SHP77 (cell line): ENCODE data around the gene CDKAL1.
"Not testable (repeated sequence)": the region's sequence is repeated elsewhere in the genome, so short reads cannot be mapped to it uniquely, and the experiment has no call there.

Experiments
- DNase-seq, 2 experiments: peaks; one replicate each; lab custom pipeline; 2025; lab: John Stamatoyannopoulos, UW

The CDKAL1 gene

DNA sequence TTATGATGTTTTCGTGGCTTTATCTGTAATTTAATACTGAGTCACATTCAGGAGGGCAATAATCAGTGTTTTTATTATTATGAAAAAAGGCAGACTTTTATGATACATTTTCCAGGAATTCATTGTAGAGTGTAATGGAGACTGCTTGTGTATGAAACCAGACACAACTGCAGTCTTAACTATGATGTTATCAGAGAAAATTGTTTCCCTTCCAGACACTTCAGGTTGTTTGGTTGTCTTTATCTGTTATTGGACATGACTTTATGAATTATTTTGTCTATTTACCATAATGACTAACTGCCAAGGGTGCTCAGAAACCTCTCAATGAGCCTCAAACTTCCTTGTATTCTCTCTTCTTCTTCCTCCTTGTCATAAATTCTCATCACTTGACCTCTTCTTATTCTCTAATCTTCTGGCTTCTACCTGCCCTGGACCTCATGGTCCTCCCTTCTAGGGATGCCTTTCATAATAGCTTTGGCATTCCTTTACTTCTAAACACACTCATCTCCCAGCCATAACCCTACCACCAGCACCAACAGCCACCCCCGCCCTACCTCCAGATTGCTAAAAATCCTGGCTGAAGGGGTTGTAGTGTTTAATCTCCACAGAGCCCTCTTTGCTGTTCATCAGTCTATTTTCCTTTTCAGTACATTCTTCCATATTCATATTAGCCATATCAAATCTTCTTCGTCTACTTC is 492.5 kb downstream of the CDKAL1 start:
- no peak for DNase-seq

DNA sequence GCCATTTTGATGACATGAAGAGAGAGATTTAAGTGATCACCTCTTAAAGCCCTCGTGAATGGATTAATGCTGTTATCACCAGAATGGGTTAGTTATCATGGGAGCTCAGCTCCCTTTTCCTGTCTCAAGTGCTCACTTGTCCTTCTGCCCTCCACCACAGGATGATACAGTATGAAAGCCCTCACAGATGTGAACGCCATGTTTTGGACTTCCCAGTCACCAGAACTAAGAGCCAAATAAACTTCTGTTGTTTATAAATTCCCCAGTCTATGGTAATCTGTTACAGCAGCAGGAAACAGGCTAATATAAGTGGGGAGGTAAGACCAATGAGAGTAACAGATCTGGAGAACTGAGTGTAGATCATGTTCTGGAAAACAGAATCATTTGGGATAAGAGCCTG is 493.2 kb downstream of the CDKAL1 start:
- no peak for DNase-seq

DNA sequence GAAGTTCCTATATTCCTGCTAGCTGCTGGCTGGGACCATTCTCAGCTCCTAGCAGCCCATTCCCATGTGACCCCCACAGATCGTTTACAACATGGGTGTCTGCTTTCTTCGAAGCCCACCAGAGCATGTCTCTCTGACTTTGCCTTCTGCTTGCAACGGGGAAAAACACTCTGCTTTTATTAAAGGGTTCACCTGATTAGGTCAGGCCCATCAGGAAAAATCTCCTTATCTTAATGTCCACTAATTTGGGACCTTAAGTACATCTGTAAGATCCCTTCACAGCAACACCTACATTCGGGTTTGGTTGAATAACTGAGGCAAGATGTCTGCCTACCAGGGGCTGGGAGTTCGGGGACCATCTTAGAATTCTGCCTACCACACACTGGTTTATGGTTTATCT is 496.9 kb downstream of the CDKAL1 start:
- no peak for DNase-seq

DNA sequence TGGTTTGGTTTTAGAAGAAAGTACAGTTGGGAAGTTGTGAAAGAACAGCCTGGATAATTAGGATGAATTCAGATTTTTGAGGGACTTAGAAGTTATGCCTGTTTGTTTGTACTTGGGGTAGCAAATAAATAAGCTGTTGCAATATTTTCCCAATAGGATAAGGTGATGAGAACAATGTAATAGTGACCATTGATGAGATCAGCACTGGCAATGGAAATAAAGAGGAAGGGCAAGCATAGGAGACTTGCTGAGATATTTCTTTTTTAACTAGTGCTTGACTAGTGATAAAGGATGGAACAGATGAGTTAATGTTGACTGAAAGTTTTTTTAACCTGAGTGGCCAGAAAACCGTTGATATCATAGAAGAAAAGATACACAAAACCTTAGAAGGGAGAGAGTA is 498.8 kb downstream of the CDKAL1 start:
- no peak for DNase-seq

DNA sequence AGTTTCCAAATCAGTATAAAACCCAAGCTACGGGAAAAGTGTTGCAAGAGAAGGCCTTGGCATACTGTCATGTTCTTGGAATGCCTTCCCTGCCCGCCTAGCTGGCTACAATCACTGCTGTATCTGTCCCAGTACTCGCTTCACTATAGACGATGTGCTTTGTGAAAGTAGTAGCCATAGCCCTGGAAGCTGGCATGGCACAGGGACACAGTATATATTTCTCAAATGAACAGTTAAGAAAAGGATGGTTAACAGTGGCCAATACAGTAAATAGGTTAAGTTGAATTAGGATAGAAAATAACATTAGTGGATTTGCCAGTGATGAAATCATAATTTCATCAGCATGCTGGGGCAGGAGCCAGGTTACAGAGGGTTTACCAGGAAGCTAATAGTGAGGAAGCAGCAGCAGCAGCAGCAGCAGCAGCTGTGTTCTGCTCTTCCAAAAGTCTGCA is 499.3 kb downstream of the CDKAL1 start:
- DNase-seq, result no peak

DNA sequence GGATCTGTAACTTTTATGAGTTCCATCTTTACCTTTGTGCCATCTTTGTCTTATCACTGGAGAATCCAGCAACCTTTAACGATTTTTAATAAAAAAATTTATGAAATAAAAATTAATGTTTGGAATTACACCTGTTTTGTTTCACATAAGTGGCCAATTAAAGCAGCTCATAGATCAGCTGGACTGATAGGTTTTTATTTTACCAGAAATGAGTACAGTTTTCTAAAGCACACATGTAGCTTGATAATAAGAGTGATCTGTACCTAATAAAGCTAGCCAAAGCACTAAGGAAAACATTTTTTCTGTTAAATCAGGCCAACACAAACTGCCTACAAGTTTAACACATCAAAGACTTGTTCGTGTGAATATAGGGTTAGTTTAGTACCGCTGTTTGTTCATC is 500.1 kb downstream of the CDKAL1 start:
- no peak for DNase-seq

DNA sequence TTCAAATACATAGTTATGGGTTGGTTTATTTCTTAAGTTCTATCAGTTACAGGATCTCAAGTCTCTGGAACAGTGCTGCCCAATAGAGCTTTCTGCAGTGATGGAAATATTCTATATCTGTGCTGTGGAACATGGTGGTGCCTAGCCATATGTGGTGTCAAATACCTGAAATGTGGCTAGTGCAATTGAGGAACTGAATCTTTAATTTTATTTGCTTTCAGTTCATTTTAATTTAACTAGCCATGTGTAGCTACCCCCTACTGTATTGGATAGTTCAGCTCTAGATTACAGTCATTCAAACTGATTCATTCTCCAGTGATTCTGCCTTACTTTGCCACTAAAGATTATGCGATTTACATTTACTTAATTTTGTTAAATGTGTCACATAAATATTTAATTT is 503.2 kb downstream of the CDKAL1 start:
- DNase-seq, result no peak

DNA sequence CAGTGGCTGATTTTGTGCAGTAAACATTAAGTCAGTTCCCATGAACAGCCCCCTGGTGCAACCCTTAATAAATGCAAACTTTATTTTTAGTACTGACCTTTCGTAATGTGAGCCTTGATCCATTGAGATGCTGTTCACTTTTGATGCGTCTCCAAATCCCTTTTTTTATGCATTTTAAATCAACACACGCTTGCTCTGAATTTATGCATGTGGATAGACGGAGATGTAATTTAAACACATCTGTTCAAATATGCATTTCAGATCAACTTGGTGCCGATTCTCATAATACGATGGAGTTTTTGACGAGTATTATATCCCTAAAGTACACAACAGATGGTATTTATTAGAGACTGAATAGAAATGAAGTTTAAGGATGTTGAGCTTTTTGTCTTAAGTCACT is 505.7 kb downstream of the CDKAL1 start:
- DNase-seq, result peak in 1 of 2 experiments; percentile 5

DNA sequence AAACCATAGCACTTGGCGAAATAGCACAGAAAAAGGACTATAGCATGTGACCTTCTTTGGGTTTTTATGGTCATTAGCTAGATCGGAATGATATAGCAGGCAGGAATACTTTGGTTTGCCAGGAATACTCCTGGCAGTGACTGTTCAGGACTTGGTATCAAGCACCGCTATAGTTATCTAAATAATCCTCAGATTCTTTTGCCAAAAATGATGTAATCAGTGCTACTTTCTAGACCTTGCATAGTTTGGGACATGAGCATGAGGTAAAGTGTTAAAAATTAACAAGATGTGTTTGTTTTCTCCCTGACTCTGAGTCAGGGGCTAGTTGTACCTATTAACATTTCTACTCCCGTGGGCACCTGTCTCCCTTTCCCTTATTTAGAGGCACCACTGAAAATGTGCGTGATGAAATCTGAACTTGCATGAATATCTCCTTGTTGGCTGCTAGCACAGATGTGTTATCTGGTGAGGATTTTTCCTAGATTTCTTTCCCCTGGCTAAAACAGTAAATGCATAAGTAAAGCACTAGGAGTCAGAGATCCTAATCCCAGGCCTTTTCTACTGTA is 511.0 kb downstream of the CDKAL1 start:
- no peak for DNase-seq

DNA sequence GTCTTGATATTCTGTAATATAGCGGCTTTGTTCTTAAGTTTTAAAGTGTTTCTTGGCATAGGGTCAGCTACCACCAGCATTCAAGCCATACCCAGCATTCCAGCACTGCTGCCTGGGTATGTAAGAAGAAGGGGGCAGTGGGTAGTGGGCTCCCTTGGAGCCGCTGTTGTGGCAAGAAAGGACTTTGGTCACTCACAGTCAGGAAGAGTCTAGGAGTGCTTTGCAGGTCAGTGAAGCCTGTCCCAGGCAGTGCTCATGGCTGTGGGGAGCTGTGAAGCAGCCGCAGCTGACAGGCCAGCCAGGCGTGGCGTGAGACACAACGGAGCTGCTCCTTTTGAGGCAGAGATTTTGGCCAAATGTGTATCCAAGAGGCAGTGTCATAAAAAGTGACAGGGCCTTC is 512.0 kb downstream of the CDKAL1 start:
- no peak for DNase-seq

DNA sequence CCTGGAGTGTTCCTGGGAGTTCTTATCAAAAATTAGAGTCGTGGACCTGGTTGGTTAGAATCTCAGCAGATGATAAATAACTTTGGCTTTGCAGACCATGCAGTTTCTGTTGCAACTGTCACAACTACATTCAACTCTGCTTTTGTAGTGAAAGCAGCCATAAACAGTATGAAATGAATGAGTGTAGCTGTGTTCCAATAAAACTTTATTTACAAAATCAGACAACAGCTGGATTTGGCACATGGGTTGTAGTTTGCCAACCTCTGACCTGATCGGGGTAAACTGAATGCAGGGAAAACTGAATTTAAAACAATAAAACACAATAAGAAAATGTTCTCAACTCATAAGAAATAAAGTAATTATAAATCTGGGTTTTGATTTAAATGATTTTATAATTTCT is 513.8 kb downstream of the CDKAL1 start:
- DNase-seq, result no peak

DNA sequence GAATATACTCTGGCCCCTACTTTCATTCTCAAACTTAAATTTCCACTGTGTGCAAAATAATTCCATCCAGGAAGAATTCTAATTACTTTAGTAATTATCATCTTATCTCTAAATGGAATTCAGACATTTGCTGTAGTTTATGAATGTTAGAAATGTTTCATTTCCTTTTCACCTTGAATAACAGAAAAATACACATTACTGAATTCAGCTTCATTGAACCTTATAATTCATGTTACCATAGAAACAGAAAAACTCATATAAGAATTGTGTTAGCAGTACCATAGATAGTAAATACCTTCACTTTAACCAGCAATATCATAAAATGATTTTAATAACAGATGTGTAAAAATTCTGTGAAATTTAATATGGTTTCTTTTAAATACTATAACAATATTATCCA is 514.9 kb downstream of the CDKAL1 start:
- no peak for DNase-seq

DNA sequence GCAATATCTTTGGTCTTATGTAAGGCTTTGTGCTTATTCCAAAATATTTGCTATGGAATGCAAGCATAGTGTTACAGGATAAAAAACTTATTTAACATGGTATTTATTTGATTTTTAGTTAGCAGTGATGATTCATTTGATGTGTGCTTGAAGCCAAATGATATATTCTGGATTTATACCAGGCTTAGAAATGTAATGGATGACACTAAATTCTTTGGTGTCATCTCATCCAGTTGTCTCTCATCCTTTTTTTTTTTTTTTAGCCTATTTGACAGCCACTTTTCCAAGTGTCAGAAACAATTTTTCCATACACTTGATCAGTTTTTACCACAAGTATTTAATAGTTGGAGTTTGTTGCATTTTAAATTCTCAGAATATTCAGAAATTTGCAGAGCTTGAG is 515.3 kb downstream of the CDKAL1 start:
- DNase-seq, result no peak

DNA sequence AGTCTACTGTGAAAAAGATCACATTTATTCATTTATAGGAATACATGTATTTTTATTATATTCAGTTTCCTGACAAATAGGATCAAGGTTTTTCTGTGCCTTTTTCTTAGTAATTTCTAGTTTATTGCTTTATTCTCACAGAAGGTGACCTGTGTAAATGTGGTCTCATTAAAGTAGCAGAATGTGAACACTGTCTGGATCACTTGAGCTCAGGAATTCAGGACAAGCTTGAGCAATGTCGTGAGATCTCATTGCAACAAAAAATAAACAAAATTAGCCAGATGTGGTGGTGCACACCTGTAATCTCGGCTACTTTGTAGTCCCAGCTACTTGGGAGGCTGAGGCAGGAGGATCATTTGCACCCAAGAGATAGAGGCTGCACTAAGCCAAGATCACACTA is 516.7 kb downstream of the CDKAL1 start:
- no peak for DNase-seq

DNA sequence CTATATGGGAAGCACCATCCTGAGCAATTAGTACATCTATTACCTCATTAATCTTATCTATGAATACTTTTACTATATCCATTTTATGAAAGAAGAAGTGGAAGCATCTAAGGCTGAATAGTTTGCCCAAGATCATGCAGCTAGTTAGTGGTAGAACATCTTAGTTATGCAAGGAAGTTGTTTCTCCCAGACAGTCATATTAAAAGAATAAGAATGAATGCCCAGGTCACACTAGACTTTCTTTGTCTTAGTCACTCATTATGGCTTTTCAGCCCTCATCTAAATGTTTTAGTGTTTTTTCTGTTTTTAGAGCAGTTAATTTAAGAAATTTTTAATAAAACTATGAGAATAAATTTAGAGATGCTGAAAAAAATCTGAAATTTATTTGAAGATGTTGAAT is 517.5 kb downstream of the CDKAL1 start:
- no peak for DNase-seq

DNA sequence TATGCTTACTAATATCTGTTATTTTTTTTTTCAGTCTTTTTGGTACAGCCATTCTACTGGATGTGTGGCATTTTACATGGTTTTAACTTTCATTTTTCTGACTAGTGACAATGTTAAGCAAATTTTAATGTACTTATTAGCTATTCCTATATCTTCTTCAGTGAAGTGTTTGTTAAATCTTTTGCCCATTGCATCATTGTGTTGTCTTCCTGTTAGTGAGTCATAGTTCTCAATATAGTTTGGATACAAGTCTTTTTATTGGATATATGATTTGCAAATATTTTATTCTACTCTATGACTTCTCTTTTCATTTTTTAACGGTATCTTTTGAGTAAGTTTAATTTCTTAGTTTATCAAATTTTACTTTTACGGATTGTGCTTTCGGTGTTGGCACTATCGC is 519.4 kb downstream of the CDKAL1 start:
- no peak for DNase-seq

DNA sequence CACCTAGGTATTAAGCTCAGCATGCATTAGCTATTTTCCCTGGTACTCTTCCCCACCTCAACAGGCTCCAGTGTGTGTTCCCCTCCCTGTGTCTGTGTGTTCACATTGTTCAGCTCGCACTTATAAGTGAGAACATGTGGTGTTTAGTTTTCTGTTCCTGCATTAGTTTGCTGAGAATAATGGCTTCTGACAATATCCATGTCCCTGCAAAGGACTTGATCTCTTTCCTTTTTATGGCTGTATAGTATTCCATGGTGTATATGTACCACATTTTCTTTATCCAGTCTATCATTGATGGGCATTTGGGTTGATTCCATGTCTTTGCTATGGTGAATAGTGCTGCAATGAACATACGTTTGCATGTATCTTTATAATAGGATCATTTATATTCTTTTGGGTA is 521.2 kb downstream of the CDKAL1 start:
- not testable (repeated sequence) for DNase-seq

DNA sequence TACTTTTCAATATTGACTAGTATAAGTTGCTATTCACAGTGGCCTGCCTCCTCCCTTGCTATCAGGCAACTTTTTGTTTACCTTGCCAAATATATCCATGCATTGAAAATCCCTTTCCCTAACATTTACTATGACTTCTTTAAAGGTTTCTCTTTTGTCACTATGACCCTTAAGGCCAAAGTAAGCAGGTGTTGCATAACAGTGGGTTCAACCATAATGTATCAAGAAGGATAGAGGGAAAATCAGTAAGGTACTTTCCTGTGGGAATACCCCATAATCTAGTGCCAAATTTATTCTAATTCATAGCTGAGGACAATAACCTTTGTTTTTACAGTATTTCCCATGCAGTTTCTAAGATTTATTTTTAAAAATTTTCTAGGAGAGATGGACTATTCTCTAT is 527.6 kb downstream of the CDKAL1 start:
- DNase-seq, result no peak

DNA sequence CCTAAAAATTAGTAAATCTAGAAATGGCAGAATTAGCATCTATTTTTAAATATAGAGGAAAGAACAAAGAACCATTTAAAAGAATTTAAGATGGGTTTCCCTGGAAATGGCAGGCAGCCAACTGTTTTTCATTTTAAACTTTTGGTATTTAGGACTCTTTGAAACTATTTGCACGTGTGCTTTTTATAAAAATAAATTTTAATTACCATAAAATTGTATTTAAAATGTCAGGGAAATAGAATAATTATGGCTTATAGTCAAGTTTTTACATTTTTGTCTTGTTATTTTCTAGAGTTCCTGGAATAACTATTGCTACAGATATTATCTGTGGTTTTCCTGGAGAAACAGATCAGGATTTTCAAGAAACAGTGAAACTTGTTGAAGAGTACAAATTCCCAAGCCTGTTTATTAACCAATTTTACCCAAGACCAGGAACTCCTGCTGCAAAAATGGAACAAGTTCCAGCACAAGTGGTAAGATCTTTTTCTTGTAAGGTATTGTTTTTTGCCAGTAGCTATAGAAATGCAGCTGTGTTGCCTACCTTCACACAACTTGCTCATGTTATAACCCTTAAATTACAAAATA is 530.6 kb downstream of the CDKAL1 start:
- no peak for DNase-seq

DNA sequence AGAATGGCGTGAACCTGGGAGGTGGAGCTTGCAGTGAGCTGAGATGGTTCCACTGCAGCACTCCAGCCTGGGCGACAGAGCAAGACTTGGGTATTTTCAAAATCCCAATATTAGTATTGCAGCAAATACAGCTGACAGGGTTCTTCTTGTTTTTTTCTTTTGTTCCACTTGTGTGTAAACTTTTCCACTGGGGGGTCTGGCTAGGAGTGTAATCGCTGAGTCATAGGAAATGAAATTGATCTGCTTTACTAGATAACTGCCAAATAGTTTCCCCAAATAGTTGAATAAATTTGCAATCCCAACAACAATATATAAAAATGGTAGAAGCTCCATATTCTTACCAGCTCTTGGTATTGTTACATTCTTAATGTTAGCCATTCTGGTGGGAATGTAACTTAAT is 533.3 kb downstream of the CDKAL1 start:
- DNase-seq, result no peak

DNA sequence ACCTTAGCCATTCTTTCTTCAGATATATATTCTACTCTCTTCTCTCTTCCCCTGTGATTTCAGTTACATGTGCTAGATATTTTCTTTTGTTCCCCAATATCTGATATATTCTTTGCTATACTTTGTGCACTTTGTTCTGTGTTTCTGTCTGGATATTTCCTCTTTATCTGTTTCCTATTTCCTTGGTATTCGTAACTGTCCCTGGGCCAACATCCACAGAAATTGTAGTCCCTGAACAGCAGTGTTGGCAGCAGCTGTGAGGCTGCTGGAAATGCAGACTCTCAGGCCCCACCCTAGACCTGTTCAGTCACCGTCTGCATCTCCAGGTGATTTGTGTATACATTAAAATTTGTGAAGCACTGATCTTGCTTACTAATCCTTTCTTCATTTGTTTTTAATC is 536.4 kb downstream of the CDKAL1 start:
- no peak for DNase-seq

DNA sequence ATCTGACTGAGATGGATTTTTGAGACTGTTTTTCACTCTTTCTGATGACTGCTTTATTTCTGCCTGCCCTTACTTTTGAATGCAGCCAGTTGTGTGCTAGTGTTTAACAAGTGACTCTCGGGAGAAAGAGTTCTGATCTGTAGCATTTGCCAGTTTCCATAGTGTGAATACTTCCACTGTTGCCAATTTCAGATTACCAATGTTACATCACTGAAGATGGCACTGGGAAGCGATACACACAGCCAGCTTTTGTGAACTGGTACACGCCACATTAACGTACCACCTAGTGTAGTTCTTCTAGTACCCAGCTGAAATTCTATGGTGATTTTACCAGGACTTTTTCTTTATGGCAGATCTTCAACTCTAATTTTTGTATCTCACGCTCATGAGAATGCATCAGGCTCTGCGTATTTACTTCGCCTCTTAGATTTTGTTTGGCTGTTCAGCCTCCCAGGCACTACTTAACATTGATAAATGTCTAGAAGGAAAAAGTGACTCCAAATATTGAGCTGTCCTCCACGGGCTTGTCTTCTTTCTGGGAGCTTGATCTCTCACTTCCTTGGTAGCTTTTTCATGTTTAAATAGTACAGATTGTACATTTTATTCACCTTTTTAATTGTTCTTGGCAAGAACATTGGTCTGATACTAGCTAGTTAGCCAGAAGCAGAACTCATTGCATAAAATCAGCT is 537.7 kb downstream of the CDKAL1 start:
- no peak for DNase-seq

DNA sequence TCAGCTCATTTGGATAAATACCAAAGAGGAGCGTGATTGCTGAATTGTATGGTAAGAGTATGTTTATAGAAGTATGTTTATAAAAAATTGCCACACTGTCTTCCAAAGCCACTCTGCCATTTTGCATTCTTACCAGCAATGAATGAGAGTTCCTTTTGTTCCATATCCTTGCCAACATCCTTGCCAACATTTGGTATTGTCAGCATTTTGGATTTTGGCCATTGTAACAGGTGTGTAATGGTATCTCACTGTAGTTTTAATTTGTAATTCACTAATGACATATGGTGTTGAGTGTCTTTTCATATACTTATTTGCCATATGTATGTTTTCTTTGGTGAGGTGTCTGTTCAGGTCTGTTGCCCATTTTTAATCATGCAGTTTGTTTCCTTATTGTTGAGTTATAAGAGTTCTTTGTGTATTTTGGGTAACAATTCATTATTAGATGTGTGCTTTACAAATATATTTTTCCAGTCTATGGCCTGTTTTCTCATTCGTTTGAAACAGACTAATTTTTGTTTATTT is 539.1 kb downstream of the CDKAL1 start:
- DNase-seq, result no peak
